Activated naive CD8-positive, alpha-beta T cell treated with anti-CD3 and anti-CD28 coated beads for 36 hours (primary cell): ENCODE measurements around the gene SQOR. TPM values are rescaled to one million over a fixed set of nuclear protein-coding genes. Genes with fewer than 3 reads are reported as not detected.
A peak's percentile ranks its signal among the peaks of the same experiment; 100 is the strongest.

Experiments
- DNase-seq: peaks from one replicate; pipeline ENCODE4 v3.0.0; 2021
- H3K27ac Mint-ChIP-seq: one replicate; pipeline ENCODE4 v1.8.0; 2022; ENCODE audit warnings: mild to moderate bottlenecking, moderate library complexity, mixed read lengths
- H3K27me3 Mint-ChIP-seq: one replicate; pipeline ENCODE4 v1.8.0; 2022; ENCODE audit warnings: mild to moderate bottlenecking, mixed read lengths
- H3K36me3 Mint-ChIP-seq: one replicate; pipeline ENCODE4 v1.8.0; 2021; ENCODE audit warnings: mild to moderate bottlenecking, mixed read lengths
- H3K4me1 Mint-ChIP-seq: one replicate; pipeline ENCODE4 v1.8.0; 2021; ENCODE audit warnings: mixed read lengths
- H3K4me3 Mint-ChIP-seq: one replicate; pipeline ENCODE4 v1.8.0; 2022; ENCODE audit warnings: mild to moderate bottlenecking, moderate library complexity, mixed read lengths
- H3K9me3 Mint-ChIP-seq: one replicate; pipeline ENCODE4 v1.8.0; 2022; ENCODE audit warnings: mixed read lengths
- total RNA-seq, 2 experiments: library from RNA; stranded (reverse); gene quantifications; one replicate each; pipeline ENCODE4 v1.2.3, GENCODE V29; 2021

The SQOR gene
- total RNA-seq, 2 experiments from 2014 or later, result 54.6 to 57.0 TPM

- no peak overlapping the region for H3K27ac Mint-ChIP-seq
- peak; percentile 4 for DNase-seq
Measured at GRCh38 chr15:45704329-45705249, 69.8 kb downstream of the SQOR start.

GRCh38 chr15:45705510-45706473 lies 71.0 kb downstream of the SQOR start:
- Mint-ChIP-seq H3K27me3 (peaks cover 8% of the 10 kb centered on the region), H3K4me3 (peak overlapping the region; percentile 82), H3K27ac (no peak overlapping the region), H3K9me3 (no peaks in the 10 kb centered on the region), H3K36me3 (no peaks in the 10 kb centered on the region), H3K4me1 (peaks cover 12% of the 10 kb centered on the region)
- DNase-seq, result peak; percentile 59

More at GRCh38 chr15:45704329-45705249, 69.8 kb downstream of the SQOR start:
- Mint-ChIP-seq H3K9me3 (no peaks in the 10 kb centered on the region), H3K36me3 (no peaks in the 10 kb centered on the region), H3K4me1 (peaks cover 12% of the 10 kb centered on the region), H3K4me3 (peak overlapping the region; percentile 82), H3K27me3 (peaks cover 8% of the 10 kb centered on the region)

DNA sequence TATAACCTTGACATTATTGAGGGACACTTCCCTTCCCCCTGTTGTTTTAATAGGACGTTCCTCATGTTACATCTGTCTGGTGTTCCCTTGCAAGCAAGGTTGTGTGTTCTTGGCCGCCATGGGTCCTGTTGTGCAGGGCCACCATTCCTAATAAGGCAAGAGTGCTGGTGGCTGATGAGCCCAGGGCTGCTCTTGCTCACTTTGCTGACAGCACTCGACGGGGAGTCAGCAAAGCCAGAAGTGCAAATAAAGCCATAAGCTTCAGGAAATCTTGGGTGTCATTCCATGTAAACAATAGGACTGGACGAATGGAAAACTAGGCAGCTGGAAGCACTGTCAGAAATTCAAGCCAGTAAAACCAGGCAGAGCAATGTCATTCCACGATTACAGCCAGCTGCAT lies 75.8 kb downstream of the SQOR start:
- Mint-ChIP-seq H3K4me1 (peaks cover 4% of the 10 kb centered on the region), H3K27me3 (peaks cover 8% of the 10 kb centered on the region), H3K27ac (no peak overlapping the region), H3K9me3 (no peaks in the 10 kb centered on the region), H3K4me3 (no peak overlapping the region), H3K36me3 (no peaks in the 10 kb centered on the region)
- DNase-seq, result no peak

GRCh38 chr15:45714590-45715488 lies 80.0 kb downstream of the SQOR start:
- Mint-ChIP-seq H3K27me3 (peaks cover 12% of the 10 kb centered on the region), H3K27ac (no peak overlapping the region), H3K4me1 (no peaks in the 10 kb centered on the region), H3K9me3 (no peaks in the 10 kb centered on the region), H3K36me3 (no peaks in the 10 kb centered on the region), H3K4me3 (no peak overlapping the region)
- DNase-seq, result peak; percentile 37

DNA sequence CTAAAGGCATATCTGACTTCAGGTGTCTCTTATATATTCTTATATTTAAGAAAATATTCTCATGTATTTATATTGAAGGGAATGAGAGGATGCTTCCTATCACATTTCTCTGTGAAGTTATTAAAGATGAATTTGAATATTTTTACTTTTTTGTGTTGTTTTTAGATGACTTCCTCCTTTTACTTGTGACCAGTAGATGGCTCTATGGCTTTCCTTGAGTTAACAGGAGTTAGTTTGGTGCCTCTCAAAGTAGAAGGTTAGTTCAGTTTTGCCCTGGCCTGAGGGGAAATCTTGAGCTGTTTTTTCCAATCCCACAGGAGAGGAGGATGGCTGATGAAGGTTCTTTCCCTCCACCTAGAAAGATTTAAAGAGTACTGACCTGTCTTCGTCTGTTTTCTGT lies 80.7 kb downstream of the SQOR start:
- peaks cover 13% of the 10 kb centered on the region for H3K27me3 Mint-ChIP-seq
- no peak overlapping the region for H3K4me3 Mint-ChIP-seq
- no peaks in the 10 kb centered on the region for H3K36me3 Mint-ChIP-seq
- H3K27ac Mint-ChIP-seq, result no peak overlapping the region
- H3K9me3 Mint-ChIP-seq, result no peaks in the 10 kb centered on the region
- DNase-seq, result no peak
- no peaks in the 10 kb centered on the region for H3K4me1 Mint-ChIP-seq

DNA sequence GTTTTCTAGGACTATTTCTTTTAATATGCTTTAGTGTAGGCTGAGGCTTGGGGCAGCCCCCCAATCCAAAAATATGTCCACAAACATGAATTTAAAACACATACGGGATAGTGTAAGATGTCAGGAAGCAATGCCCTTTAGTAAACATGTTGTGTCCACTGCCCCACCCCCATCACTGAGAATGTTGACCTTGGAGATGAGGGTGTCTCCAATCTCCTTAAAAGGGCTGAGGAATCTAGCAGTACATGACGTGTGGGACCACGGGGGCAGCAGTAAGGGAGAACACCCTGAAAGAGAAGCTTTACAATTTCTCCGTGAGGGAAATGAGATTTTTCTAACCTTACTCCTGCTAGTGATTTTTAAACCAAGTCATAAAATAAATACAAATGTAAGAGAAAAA lies 84.7 kb downstream of the SQOR start:
- H3K4me1 Mint-ChIP-seq, result no peaks in the 10 kb centered on the region
- H3K9me3 Mint-ChIP-seq, result no peaks in the 10 kb centered on the region
- H3K27me3 Mint-ChIP-seq, result peaks cover 19% of the 10 kb centered on the region
- no peak for DNase-seq
- H3K27ac Mint-ChIP-seq, result no peak overlapping the region
- no peak overlapping the region for H3K4me3 Mint-ChIP-seq
- no peaks in the 10 kb centered on the region for H3K36me3 Mint-ChIP-seq

DNA sequence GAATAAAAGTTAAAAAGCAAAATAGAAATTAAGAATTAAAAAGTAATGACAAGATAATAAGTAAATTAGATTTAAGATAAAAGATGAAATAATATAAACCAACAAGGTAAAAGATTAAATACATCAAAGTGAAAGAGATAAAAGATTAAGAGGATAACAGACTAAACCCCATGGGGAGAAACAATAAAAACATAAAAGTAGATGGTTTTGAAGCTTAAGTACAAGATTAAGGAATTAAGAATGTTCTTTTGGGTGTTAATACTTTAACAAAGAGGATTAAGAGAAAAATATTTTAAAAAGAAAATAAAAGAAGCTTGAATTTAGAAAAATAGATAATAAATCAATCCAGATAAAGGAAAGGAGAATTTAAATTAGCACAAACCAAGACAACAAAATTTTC lies 85.4 kb downstream of the SQOR start:
- H3K27ac Mint-ChIP-seq, result no peak overlapping the region
- H3K36me3 Mint-ChIP-seq, result no peaks in the 10 kb centered on the region
- H3K27me3 Mint-ChIP-seq, result peaks cover 16% of the 10 kb centered on the region
- H3K4me3 Mint-ChIP-seq, result no peak overlapping the region
- H3K4me1 Mint-ChIP-seq, result no peaks in the 10 kb centered on the region
- H3K9me3 Mint-ChIP-seq, result no peaks in the 10 kb centered on the region
- DNase-seq, result no peak

DNA sequence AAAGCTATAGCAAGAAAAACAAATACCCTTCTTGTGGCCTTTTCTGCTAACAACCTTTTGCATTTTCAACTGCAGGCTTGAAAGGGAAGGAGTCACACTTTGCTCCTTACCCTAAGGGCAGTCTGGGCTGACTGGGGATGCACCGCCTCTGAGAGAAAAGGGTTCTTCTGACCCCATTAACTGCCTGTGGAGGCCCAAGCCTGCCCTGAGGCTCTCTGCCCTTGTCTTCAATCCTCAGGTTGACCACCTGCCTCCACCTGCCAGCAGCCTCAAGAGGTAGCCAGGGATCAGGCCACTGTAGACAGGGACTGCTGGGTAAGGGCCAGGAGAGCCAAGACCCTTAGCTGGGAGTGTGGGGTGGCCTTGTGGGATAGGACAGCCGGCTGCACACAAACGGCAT lies 93.8 kb downstream of the SQOR start:
- Mint-ChIP-seq H3K4me1 (no peaks in the 10 kb centered on the region), H3K27ac (no peak overlapping the region), H3K4me3 (no peak overlapping the region), H3K27me3 (peaks cover 6% of the 10 kb centered on the region), H3K9me3 (no peaks in the 10 kb centered on the region), H3K36me3 (no peaks in the 10 kb centered on the region)
- DNase-seq, result no peak

DNA sequence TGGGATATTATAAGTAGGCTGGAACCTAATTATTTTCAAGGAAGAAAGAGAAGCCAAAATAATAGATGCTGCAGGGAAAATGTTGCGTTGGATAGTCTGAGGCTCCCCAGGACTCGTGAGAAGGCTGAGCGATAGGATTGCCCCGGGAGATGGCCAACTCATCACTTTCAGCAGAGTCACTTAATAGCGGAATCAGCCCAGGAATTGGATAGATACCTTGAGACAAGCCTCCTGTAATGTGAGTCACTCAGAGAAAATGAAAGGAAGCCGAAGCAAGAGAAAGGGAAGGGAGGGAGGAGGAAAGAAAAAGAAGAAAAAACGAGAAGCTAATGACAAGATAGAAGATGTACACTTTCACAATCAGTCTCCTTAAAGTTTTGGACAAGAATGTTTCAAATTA lies 94.3 kb downstream of the SQOR start:
- no peak overlapping the region for H3K27ac Mint-ChIP-seq
- no peaks in the 10 kb centered on the region for H3K9me3 Mint-ChIP-seq
- H3K36me3 Mint-ChIP-seq, result no peaks in the 10 kb centered on the region
- H3K4me1 Mint-ChIP-seq, result no peaks in the 10 kb centered on the region
- no peak overlapping the region for H3K4me3 Mint-ChIP-seq
- H3K27me3 Mint-ChIP-seq, result peaks cover 6% of the 10 kb centered on the region
- DNase-seq, result no peak

GRCh38 chr15:45731343-45731742 lies 96.5 kb downstream of the SQOR start:
- Mint-ChIP-seq H3K36me3 (no peaks in the 10 kb centered on the region), H3K27me3 (peaks cover 6% of the 10 kb centered on the region)

DNA sequence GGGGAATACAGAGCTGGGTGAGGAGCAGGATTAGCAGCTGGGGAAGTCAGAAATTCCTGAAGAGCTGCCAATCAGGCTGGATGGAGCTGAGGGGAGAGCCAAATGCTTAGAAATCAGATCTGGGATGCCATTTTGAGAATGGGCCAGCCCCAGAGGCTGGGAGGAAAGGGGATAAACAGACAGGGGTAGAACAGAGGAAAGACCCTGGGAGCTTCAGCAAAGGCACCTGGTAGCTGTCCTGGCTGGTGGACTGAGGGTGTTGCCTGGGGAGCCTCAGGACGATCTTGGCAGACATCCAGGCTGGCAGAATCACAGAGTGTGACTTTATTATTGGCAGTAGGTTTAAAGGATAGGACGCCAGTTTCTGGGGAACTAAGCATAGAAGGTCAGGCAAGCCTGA lies 97.8 kb downstream of the SQOR start:
- no peaks in the 10 kb centered on the region for H3K9me3 Mint-ChIP-seq
- no peak overlapping the region for H3K4me3 Mint-ChIP-seq
- no peak for DNase-seq
- H3K36me3 Mint-ChIP-seq, result no peaks in the 10 kb centered on the region
- no peak overlapping the region for H3K27ac Mint-ChIP-seq
- peaks cover 6% of the 10 kb centered on the region for H3K27me3 Mint-ChIP-seq
- H3K4me1 Mint-ChIP-seq, result no peaks in the 10 kb centered on the region

More at GRCh38 chr15:45731343-45731742, 96.5 kb downstream of the SQOR start:
- Mint-ChIP-seq H3K4me1 (no peaks in the 10 kb centered on the region), H3K27ac (no peak overlapping the region), H3K9me3 (no peaks in the 10 kb centered on the region), H3K4me3 (no peak overlapping the region)
- no peak for DNase-seq

DNA sequence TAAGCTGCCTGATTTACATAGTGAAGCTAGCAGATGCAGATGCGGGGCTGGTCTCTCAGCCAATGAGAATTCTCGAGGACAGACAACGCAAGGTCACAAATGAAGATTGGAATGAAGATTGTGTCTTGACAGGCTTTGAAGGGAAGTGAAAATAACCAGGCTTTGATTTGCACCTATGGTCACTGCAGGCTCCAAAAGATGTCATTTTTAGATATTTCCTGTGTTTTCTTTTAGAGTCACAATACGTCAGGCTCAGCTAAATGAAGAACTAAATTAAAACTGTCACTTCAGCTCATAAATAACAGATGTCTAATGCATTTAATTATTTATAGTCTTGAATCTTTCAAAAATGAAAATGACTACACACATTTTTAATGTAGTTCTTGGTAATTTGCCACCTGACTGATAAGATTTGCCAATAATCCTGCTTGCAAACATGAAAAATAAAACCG lies 99.5 kb downstream of the SQOR start:
- H3K9me3 Mint-ChIP-seq, result no peaks in the 10 kb centered on the region
- peaks cover 9% of the 10 kb centered on the region for H3K27me3 Mint-ChIP-seq

More for the DNA sequence above, 99.5 kb downstream of the SQOR start:
- no peak for DNase-seq
- H3K27ac Mint-ChIP-seq, result no peak overlapping the region
- H3K4me1 Mint-ChIP-seq, result no peaks in the 10 kb centered on the region
- no peaks in the 10 kb centered on the region for H3K36me3 Mint-ChIP-seq
- H3K4me3 Mint-ChIP-seq, result no peak overlapping the region
